ENCODE data around the gene OR4D1.

OR4D1 gene

GRCh38 chr17:58153671-58154070 lies 5.5 kb downstream of the OR4D1 start:
- no peak for DNase-seq (ENCODE audit: low spot score)

- DNase-seq (ENCODE audit: low spot score), result no peak
These were observed 8.9 kb downstream of the OR4D1 start for GRCh38 chr17:58156839-58157803.

- DNase-seq (ENCODE audit: low spot score), result no peak
These were observed 10.0 kb downstream of the OR4D1 start for GRCh38 chr17:58158181-58158580.

- no peak for DNase-seq (ENCODE audit: low spot score)
These were observed 13.4 kb downstream of the OR4D1 start for GRCh38 chr17:58161566-58161965.

GRCh38 chr17:58165981-58166380 lies 17.8 kb downstream of the OR4D1 start:
- DNase-seq (ENCODE audit: low spot score), result no peak

- DNase-seq (ENCODE audit: low spot score), result no peak
These were observed 18.5 kb downstream of the OR4D1 start, which contains the start of gene OR4D2 for GRCh38 chr17:58166682-58167081. Gene OR4D2 (plus strand): TSS chr17:58166982. CDS start chr17:58169656, 2,674 bp downstream.

GRCh38 chr17:58170622-58171021 lies 22.4 kb downstream of the OR4D1 start:
- DNase-seq (ENCODE audit: low spot score), result no peak

- peak; percentile 24 for DNase-seq (ENCODE audit: low spot score)
These were observed 24.3 kb downstream of the OR4D1 start for GRCh38 chr17:58172369-58173071.

- no peak for DNase-seq (ENCODE audit: low spot score)
These were observed 26.7 kb downstream of the OR4D1 start for GRCh38 chr17:58174871-58175270.

- no peak for DNase-seq (ENCODE audit: low spot score)
These were observed 28.0 kb downstream of the OR4D1 start for GRCh38 chr17:58176200-58176599.

- DNase-seq (ENCODE audit: low spot score), result no peak
These were observed 33.6 kb downstream of the OR4D1 start for GRCh38 chr17:58181796-58182195.

- no peak for DNase-seq (ENCODE audit: low spot score)
These were observed 35.3 kb downstream of the OR4D1 start for GRCh38 chr17:58183514-58183913.

- peak; percentile 14 for DNase-seq (ENCODE audit: low spot score)
These were observed 36.3 kb downstream of the OR4D1 start for GRCh38 chr17:58184308-58184985.

- DNase-seq (ENCODE audit: low spot score), result no peak
These were observed 37.0 kb downstream of the OR4D1 start for GRCh38 chr17:58184986-58185761.

- DNase-seq (ENCODE audit: low spot score), result no peak
These were observed 38.4 kb downstream of the OR4D1 start for GRCh38 chr17:58186591-58186990.

GRCh38 chr17:58187063-58187462 lies 38.9 kb downstream of the OR4D1 start:
- DNase-seq (ENCODE audit: low spot score), result no peak

GRCh38 chr17:58187675-58188074 lies 39.5 kb downstream of the OR4D1 start:
- no peak for DNase-seq (ENCODE audit: low spot score)

GRCh38 chr17:58189436-58190146 lies 41.4 kb downstream of the OR4D1 start:
- peak; percentile 95 for DNase-seq (ENCODE audit: low spot score)

GRCh38 chr17:58191241-58191896 lies 43.2 kb downstream of the OR4D1 start:
- no peak for DNase-seq (ENCODE audit: low spot score)

GRCh38 chr17:58192612-58193011 lies 44.4 kb downstream of the OR4D1 start, which contains the start of gene EPX:
Gene EPX (plus strand): TSS chr17:58192726. CDS start chr17:58192847, 121 bp downstream.
- no peak for DNase-seq (ENCODE audit: low spot score)
